Activated CD8-positive, alpha-beta memory T cell treated with anti-CD3 and anti-CD28 coated beads, Interleukin-2, amount 50 U/mL, for 24 hours (primary cell): ENCODE results near the gene LKAAEAR1.

ENCODE experiments used
- DNase-seq: peaks from one replicate; pipeline ENCODE4 v3.0.0-alpha.2; 2020; ENCODE audit errors: extremely low read depth

LKAAEAR1 gene

DNA sequence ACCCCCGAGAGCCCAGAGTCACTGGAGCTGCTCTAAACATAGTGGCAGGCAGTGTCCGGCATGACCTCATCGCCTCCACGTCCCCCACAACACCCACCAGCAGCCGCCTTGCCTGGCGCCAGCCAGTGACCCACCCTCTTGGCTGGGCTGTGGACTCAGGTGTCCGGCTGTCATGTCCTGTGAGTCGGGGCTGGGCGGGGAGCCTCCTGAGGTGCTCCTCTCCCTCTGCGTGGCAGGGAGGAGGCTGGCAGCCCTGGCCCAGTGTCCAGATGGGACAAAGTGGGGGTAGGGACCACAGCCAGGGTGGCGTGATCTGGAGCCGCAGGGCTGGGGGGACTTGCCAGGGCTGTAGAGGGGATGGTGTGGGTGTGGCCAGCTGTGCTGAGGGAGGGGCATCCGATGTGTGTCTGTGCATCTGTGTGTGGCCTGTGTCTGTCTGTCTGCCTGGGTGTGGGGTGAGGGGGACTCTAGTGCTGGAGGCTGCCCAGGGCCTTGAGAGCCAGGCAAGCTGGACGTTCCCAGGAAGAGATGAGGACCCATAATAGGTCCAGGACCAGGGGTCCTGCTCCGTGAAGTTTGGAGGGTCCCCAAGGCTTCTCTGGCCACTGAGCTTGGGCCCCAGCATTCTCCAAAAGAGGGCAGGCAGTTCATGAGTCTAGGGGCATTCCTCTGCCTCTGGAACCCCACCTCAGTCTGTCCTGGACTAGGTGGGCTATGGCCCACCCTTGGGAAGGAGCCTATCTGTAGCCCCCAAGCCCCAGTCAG, 32.5 kb downstream of the LKAAEAR1 start:
- no peak for DNase-seq

DNA sequence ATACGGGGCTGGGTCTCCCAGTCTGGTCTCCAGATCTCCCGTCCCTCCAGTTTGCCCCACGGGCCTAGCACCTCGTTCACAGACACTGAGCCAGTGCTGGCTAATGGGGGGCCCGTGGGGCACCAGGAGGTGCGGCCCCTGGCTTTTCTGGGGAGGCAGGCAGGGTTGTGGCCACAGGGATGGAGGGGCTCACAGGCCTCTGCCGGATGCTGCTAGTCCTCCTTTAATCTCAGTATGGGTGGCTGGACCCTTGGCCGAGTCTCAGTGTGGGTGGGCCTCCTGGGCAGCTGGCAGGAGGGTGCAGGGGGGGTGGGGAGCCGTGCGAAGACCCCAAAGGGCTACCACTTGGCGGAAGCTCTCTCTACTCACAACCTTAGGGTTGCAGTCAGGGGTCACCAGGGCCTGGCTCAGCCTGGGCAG, 33.2 kb downstream of the LKAAEAR1 start:
- no peak for DNase-seq

GRCh38 chr20:64050261-64051032, 33.8 kb downstream of the LKAAEAR1 start:
- DNase-seq = no peak

- DNase-seq = no peak
Observed at GRCh38 chr20:64049878-64050260, 34.3 kb downstream of the LKAAEAR1 start.

DNA sequence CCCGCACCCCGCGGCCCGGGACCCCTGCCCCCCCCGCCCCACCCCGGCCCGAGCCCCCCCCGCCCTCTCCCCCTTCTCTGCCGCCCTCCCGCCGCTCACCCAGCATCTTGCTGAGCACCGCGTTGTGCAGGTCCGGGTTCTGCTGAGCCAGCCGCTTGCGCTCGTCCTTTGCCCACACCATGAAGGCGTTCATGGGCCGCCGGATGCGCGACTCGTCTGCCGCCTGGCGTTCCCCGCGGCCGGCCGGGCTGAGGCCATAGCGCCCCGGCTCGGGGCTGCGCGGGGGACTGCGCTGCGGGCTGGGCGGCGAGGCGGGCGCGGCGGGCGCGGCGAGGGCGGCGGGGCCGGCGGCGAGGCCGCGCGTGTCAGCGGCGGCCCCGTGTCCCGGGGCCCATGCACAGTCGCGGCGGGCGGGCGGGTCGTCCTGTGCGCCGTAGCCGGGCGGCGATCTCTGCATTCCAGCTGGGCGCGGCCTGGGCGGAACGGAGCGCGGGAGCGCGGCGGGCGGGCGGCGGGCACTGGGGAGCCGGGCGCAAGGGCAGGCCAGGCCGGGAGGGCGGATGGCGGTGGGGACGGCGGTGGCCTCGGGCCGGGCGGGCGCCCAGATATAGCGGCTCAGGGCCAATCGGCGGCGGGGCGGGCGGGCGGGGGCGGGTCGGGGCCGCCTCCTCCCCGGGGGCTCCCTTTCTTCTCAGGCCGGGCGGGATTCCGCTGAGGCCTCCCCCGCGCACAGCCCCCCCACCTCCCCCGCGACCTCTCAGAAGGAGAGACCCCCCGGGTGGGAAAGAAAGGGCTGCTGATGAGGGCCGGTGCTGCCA, 34.9 kb downstream of the LKAAEAR1 start, which contains the start of gene SOX18:
TSS of gene SOX18 (minus strand) at position 580 of the 818 bp plus-strand sequence. CDS start at position 457, 123 bp downstream.
- DNase-seq = no peak

GRCh38 chr20:64048402-64049044, 35.7 kb downstream of the LKAAEAR1 start:
- no peak for DNase-seq

DNA sequence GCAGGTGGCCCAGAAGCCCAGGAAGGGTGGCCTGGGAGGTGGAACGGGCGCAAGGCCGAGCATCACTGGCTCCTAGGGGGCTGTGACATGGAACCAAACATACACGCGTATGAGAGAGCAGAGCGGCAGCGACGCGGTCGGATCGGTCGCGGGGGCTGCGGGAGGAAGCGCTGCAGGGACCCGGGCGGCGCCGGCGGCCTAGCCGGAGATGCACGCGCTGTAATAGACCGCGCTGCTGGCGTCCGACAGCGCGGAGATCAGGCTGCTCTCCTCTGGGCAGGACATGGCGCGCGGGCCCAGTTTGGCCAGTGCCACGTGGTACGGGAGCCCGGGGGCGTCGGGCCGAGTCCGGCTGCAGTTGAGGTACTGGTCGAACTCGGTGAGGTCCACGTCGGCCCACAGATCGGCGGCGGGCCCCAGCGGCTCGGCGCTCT, 36.2 kb downstream of the LKAAEAR1 start:
- DNase-seq = no peak

GRCh38 chr20:64047046-64047389, 37.2 kb downstream of the LKAAEAR1 start:
- DNase-seq = no peak

- no peak for DNase-seq
Observed at GRCh38 chr20:64045346-64046011, 38.7 kb downstream of the LKAAEAR1 start.

DNA sequence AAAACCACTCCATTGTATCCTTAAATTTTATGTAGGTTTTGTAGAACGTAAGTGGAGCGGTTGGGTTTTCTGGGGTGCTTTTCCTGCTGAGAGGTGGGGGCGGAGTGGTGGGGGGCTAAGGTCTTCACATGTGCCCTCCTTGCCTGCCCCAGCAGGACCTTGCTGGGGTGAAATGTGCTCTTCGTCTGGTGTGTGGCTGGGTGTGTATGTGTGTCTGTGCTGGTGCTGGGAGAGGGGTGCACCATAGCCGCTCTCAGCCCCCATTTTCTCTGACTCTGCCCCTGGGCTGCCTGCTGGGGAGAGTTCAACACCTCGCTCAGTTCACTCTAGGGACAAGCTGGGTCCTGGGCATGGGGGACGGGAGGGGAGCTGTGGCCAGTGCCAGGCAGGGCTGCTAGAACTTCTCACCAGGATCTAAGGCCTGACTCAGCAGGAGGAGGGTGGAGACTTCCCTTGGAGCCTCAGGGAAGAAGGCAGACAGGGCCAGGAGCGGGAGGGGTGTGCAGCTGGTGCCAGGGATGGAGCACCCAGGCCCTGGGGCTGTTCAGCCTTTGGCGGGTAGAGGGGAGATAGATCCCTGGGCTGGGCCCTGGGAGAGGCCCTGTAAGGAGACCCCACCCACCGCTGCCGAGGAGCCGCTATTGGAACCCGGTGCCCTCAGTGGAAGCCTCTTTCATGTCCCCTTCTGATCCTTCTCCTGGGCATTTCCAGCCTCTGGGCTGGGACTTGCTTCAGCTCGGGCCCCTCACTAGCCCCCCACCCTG, 39.5 kb downstream of the LKAAEAR1 start:
- DNase-seq = no peak

GRCh38 chr20:64043768-64044167, 40.4 kb downstream of the LKAAEAR1 start:
- no peak for DNase-seq

DNA sequence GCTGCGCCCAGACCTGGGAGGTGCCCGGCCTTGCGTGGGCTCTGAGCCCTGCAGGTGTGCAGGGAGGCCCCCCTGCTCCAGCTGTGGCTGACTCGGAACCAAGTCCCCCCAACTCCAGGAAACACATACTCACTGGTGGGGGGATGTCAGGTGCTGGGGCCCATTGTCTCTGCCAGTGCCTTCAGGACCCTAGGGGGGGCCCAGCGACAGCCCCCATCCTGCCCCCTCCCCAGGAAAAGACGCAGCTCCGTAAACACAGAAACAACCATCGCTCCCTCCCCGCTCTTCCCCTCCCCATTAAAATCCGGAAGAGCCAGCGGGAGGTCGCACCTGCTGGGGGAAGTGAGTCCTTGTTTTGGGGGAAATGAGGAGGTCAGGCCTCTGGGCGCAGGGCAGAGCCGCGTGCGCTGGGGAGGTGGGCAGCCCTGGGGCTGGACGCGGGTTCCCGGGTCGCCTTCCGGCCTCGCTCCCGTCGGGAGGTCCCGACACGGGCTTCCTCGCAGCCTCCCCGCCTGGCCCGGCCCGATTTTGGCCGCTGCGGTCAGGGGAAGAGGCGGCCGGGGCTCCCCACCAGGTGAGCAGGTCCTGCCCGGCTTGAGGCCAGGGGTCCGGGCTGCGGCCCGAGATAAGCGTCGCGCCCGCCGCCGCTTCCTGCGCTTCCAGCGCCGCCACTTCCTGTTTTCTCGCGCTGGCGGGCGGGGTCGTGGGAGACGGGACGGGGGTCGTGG, 42.0 kb downstream of the LKAAEAR1 start:
- DNase-seq = no peak

DNA sequence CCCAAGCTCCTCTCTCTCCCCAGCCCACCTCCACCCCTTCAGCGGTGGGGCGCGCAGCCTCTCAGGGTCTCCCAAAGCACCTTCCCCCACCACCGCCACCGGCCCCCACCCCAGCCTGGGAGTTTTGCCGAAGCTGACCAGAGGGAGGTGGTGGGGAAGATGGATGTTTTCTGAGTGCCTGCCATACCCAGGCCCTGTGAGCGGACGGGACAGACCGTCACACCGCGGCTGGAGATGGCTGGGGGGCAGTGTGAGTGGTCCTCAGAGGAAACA, 42.5 kb downstream of the LKAAEAR1 start:
- no peak for DNase-seq

DNA sequence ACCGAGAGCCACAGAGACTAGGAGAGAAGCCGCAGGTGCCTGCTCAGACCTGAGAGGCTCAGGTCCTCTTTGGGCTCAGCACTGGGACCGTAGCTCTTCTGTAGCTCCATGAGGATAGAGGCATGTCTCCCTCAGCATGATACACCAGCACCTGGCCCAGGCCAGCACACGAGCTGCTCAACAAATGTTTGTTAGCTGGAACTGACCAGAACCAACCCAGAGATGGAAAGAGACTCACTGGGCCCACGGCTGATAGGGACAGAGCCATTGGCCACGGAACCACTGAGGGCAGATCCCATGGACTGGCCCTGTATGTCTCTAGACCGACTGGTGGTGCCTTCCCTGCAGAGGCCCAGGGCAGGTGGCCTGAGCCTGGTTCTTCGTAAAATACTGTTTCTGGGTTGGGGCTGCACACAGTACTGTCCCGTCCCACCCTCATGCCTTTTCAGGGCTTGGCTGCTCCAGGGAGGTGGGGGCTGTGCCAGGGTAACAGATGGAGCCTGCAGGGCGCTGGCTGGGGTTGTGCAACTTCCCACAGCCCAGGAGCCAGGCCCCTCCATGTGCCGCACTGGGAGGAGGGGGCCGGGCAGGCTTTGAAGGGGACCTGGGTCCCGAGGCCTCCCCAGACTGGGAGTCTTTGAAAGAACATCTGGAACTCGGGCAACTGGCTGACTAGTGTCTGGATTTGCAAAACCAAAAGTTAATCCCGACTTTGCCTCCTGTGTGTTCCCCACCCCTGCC, 43.0 kb downstream of the LKAAEAR1 start:
- no peak for DNase-seq

GRCh38 chr20:64040231-64041039, 43.8 kb downstream of the LKAAEAR1 start:
- DNase-seq = no peak

DNA sequence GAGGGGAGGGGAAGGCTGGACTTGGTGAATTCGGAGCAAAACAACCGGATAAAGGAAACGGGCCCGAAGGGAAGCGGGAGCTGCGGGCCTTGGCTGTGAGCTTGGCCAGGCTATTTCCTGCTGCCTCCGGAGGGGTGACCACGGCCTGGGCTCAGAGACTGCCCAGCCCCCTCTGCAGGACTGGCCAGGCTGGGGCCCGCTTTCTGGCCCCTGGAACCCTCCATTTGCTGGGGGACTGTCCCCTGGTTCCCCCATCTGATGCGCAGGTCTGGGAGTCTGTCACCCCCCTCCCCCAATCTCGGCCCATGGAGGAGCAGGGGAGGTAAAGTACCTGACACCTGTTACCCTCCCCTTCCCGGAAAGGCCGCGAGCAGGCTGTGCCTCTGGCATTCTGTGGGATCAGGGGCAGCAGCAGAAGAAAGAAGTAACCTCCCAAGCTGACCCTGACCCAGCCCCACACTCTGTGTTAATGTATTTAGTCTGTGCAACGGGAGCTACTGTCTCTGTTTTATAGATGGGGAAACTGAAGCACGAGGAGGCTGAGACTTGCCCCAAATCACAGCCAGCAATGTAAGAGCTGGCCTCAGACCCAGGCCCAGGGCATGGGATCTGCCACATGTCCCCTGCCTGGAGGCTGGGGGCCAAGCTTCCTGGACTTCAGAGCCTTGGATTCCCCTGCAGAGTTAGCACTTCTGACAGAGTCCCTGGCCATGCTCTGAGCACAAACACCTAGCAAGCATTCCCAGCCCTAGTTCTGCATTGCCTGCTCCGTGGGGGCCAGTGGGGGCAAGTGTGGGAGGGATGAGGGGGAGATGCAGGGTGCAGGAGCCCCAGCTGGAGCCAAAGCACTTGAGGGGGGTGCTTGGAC, 44.7 kb downstream of the LKAAEAR1 start:
- no peak for DNase-seq

DNA sequence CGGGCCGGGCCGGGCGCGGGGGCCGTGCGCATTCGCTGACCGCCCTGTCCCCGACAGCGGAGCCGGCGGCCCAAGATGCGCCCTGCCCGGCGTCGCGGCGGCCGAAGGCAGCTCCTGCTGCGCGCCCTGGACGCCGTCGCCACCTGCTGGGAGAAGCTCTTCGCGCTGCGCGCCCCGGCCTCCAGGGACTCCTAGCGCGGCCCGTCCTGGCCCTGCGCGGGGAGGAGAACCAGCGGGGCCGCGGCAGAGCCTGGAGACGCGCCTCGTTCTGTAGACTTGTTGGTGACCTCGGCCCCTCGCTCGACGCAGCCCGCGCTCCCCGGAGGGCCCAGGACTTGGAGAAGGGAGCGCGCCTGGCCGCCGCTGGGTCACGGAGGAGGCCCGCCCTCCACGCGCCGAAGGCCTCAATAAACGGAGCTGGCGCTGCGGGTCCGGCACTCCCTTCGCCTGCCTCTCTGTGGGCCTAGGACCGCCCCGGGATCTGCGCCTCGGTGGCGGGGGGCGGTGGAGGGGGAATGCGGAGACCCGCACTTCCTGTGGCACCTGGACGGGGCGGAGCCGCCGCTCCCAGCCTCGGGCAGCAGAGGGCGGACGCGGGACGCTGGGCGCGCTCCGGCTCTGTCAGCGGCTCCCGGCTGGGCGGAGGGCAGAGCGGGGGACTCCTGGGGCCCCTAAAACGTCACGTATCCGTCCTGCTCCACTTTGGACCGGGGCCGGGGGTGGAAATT, 45.5 kb downstream of the LKAAEAR1 start:
- DNase-seq = no peak
